ENCODE data around the gene BBOX1. TPM values are rescaled to one million over a fixed set of nuclear protein-coding genes. Genes with fewer than 3 reads are reported as not detected.
"Not testable (repeated sequence)": the region's sequence is repeated elsewhere in the genome, so short reads cannot be mapped to it uniquely, and the experiment has no call there.

The BBOX1 gene
- total RNA-seq, 1 donor from 2014 or later = not detected

GRCh38 chr11:27076121-27076589 lies 35.5 kb downstream of the BBOX1 start:
- no peak for DNase-seq (ENCODE audit: low spot score)
- no peak overlapping the region for H3K4me3 Mint-ChIP-seq (ENCODE audit: low read depth)
- intact Hi-C loops (cut with micrococcal nuclease) = no loop called here
- H3K9me3 Mint-ChIP-seq = peaks cover 4% of the 10 kb centered on the region
- no peaks in the 10 kb centered on the region for H3K4me1 Mint-ChIP-seq (ENCODE audit: low read depth)
- no peaks in the 10 kb centered on the region for H3K27me3 Mint-ChIP-seq (ENCODE audit: low read depth)
- no peak overlapping the region for H3K27ac Mint-ChIP-seq
- H3K36me3 Mint-ChIP-seq (ENCODE audit: low read depth) = no peaks in the 10 kb centered on the region

GRCh38 chr11:27081056-27081455 lies 40.4 kb downstream of the BBOX1 start:
- intact Hi-C loops (cut with micrococcal nuclease) = no loop called here
- Mint-ChIP-seq H3K36me3 (ENCODE audit: low read depth) (no peaks in the 10 kb centered on the region), H3K4me3 (ENCODE audit: low read depth) (no peak overlapping the region), H3K9me3 (peaks cover 3% of the 10 kb centered on the region), H3K4me1 (ENCODE audit: low read depth) (no peaks in the 10 kb centered on the region), H3K27ac (no peak overlapping the region), H3K27me3 (ENCODE audit: low read depth) (no peaks in the 10 kb centered on the region)
- DNase-seq (ENCODE audit: low spot score) = no peak

DNA sequence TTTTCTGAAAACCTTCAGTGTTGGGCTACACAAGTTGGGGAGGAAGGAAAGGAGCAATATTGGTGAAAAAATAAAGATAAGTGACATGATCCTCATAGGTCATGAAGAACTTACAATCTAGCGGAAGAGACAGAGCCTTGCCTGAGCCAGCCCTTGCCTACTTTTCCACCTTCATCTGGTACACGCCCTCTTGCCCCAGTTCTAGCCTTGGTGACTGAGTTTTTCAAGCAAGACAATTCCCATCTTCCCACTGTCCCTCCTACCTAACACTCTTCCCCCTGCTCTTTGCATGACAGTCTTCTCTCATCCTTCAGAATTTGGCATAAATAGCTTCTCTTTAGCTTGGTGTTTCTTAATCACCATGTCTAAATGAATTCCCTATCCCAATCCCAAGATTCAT lies 42.6 kb downstream of the BBOX1 start:
- H3K4me1 Mint-ChIP-seq (ENCODE audit: low read depth) = no peaks in the 10 kb centered on the region
- no peaks in the 10 kb centered on the region for H3K27me3 Mint-ChIP-seq (ENCODE audit: low read depth)

DNA sequence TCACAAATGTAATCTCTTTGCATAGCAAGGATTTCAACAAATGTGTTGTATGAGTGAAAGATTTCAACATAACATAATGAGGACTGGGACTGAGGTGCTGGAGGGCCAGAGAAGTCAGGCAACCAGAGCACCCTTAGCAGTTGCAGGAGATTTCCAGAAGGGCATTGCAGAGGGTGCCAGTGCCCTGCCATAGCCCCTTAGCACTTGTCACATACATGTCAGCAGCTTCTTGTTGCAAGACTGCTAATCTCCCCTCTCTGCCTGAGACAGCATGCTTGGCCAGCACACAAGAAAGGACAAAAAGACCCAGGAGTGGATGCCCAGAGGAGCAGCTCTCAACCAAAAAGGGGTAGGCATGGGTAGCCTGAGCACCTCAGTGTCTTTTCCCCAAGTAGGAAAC lies 43.2 kb downstream of the BBOX1 start:
- no peaks in the 10 kb centered on the region for H3K36me3 Mint-ChIP-seq (ENCODE audit: low read depth)
- H3K9me3 Mint-ChIP-seq = peaks cover 3% of the 10 kb centered on the region
- intact Hi-C loops (cut with micrococcal nuclease) = no loop called here

More for the DNA sequence above, 42.6 kb downstream of the BBOX1 start:
- intact Hi-C loops (cut with micrococcal nuclease) = no loop called here
- H3K36me3 Mint-ChIP-seq (ENCODE audit: low read depth) = no peaks in the 10 kb centered on the region
- H3K27ac Mint-ChIP-seq = no peak overlapping the region
- peaks cover 3% of the 10 kb centered on the region for H3K9me3 Mint-ChIP-seq
- no peak overlapping the region for H3K4me3 Mint-ChIP-seq (ENCODE audit: low read depth)
- DNase-seq (ENCODE audit: low spot score) = no peak

GRCh38 chr11:27084518-27084917 lies 43.9 kb downstream of the BBOX1 start:
- Mint-ChIP-seq H3K27me3 (ENCODE audit: low read depth) (no peaks in the 10 kb centered on the region), H3K36me3 (ENCODE audit: low read depth) (no peaks in the 10 kb centered on the region), H3K27ac (no peak overlapping the region), H3K4me3 (ENCODE audit: low read depth) (no peak overlapping the region), H3K4me1 (ENCODE audit: low read depth) (no peaks in the 10 kb centered on the region), H3K9me3 (peaks cover 3% of the 10 kb centered on the region)
- no peak for DNase-seq (ENCODE audit: low spot score)
- intact Hi-C loops (cut with micrococcal nuclease) = no loop called here

More for the DNA sequence above, 43.2 kb downstream of the BBOX1 start:
- Mint-ChIP-seq H3K27ac (no peak overlapping the region), H3K4me1 (ENCODE audit: low read depth) (no peaks in the 10 kb centered on the region), H3K27me3 (ENCODE audit: low read depth) (no peaks in the 10 kb centered on the region), H3K4me3 (ENCODE audit: low read depth) (no peak overlapping the region)
- no peak for DNase-seq (ENCODE audit: low spot score)

GRCh38 chr11:27085111-27085510 lies 44.5 kb downstream of the BBOX1 start:
- DNase-seq (ENCODE audit: low spot score) = no peak
- H3K9me3 Mint-ChIP-seq = peaks cover 8% of the 10 kb centered on the region
- H3K27ac Mint-ChIP-seq = no peak overlapping the region
- H3K4me3 Mint-ChIP-seq (ENCODE audit: low read depth) = no peak overlapping the region
- H3K36me3 Mint-ChIP-seq (ENCODE audit: low read depth) = no peaks in the 10 kb centered on the region
- H3K27me3 Mint-ChIP-seq (ENCODE audit: low read depth) = no peaks in the 10 kb centered on the region
- intact Hi-C loops (cut with micrococcal nuclease) = no loop called here
- H3K4me1 Mint-ChIP-seq (ENCODE audit: low read depth) = no peaks in the 10 kb centered on the region

DNA sequence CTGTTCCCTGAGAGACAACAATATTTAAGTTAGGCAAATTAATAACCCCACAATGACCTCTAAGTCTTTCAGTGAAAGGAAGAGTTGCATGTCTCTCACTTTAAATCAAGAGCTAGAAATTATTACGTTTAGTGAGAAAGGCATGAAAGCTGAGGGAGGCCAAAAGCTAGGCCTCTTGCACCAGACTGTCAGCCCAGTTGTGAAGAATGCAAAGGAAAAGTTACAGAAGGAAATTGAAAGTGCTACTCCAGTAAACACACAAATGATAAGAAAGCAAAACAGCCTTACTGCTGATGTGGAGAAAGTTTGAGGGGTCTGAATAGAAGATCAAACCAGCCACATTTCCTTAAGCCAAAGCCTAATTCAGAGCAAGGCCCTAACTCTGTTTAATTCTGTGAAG lies 45.0 kb downstream of the BBOX1 start:
- Mint-ChIP-seq H3K9me3 (peaks cover 13% of the 10 kb centered on the region), H3K27me3 (ENCODE audit: low read depth) (no peaks in the 10 kb centered on the region), H3K27ac (no peak overlapping the region), H3K4me1 (ENCODE audit: low read depth) (no peaks in the 10 kb centered on the region), H3K36me3 (ENCODE audit: low read depth) (no peaks in the 10 kb centered on the region), H3K4me3 (ENCODE audit: low read depth) (no peak overlapping the region)
- intact Hi-C loops (cut with micrococcal nuclease) = no loop called here
- no peak for DNase-seq (ENCODE audit: low spot score)

DNA sequence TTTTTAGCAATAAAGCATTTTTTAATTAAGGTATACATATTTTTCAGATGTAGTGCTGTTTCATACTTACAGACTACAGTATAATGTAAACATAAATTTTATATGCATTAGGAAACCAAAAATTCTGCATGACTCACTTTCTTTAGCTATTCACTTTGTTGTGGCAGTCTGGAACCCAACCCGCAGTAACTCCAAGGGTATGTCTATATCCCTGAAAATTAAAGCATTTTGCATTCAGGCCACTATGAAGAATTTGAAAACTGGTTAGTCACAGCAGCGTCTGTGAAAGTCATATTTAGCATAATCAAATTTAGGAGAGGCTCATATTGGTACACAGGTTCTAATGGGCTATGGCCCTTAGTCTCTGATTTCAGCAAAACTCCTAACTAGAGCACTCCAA lies 46.8 kb downstream of the BBOX1 start:
- H3K4me3 Mint-ChIP-seq (ENCODE audit: low read depth) = no peak overlapping the region
- intact Hi-C loops (cut with micrococcal nuclease) = no loop called here
- no peaks in the 10 kb centered on the region for H3K4me1 Mint-ChIP-seq (ENCODE audit: low read depth)

GRCh38 chr11:27088353-27088752 lies 47.7 kb downstream of the BBOX1 start:
- no peak for DNase-seq (ENCODE audit: low spot score)
- Mint-ChIP-seq H3K9me3 (peaks cover 20% of the 10 kb centered on the region), H3K36me3 (ENCODE audit: low read depth) (no peaks in the 10 kb centered on the region), H3K4me3 (ENCODE audit: low read depth) (no peak overlapping the region), H3K27me3 (ENCODE audit: low read depth) (no peaks in the 10 kb centered on the region), H3K4me1 (ENCODE audit: low read depth) (no peaks in the 10 kb centered on the region), H3K27ac (no peak overlapping the region)
- intact Hi-C loops (cut with micrococcal nuclease) = no loop called here

More for the DNA sequence above, 46.8 kb downstream of the BBOX1 start:
- Mint-ChIP-seq H3K27me3 (ENCODE audit: low read depth) (no peaks in the 10 kb centered on the region), H3K9me3 (peaks cover 21% of the 10 kb centered on the region), H3K27ac (no peak overlapping the region), H3K36me3 (ENCODE audit: low read depth) (no peaks in the 10 kb centered on the region)
- DNase-seq (ENCODE audit: low spot score) = no peak

DNA sequence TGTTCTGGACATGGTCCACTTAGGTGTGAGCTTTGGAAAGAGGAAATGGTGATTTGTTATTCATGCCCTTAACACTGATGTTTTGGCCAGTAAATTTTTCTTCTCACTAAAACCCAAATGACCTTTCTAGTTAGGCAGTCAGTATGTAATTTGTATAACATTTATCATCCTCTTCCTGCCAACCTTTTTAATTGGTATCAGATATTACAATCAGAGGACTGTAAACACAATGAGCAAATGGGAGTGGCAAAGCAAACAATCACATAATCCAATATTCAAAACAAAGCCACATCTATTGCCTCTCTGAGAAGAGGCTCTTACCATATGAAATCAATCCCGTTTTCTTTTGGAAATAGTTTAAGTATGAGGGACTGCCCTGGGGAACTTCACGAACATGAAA lies 49.1 kb downstream of the BBOX1 start:
- intact Hi-C loops (cut with micrococcal nuclease) = no loop called here
- Mint-ChIP-seq H3K27ac (no peak overlapping the region), H3K9me3 (peaks cover 20% of the 10 kb centered on the region), H3K27me3 (ENCODE audit: low read depth) (no peaks in the 10 kb centered on the region), H3K4me1 (ENCODE audit: low read depth) (no peaks in the 10 kb centered on the region), H3K4me3 (ENCODE audit: low read depth) (no peak overlapping the region), H3K36me3 (ENCODE audit: low read depth) (no peaks in the 10 kb centered on the region)
- DNase-seq (ENCODE audit: low spot score) = no peak

DNA sequence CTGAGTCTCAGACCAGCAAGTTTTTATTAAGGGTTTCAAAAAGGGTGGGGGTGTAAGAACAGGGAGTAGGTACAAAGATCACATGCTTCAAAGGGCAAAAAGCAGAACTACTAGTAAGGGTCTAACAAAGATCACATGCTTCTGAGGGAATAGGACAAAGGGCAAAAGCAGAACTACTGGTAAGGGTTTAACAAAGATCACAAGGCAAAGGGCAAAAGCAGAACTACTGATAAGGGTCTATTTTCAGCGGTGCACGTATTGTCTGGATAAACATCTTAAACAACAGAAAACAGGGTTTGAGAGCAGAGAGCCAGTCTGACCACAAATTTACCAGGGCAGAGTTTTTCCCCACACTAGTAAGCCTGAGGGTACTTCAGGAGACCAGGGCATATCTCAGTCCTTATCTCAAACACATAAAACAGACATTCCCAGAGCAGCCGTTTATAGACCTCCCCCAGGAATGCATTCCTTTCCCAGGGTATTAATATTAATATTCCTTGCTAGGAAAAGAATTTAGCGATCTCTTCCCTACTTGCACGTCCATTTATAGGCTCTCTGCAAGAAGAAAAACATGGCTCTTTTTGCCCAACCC lies 49.8 kb downstream of the BBOX1 start:
- H3K36me3 Mint-ChIP-seq (ENCODE audit: low read depth); intact Hi-C loops (cut with micrococcal nuclease); DNase-seq (ENCODE audit: low spot score); H3K4me1 Mint-ChIP-seq (ENCODE audit: low read depth); H3K27ac Mint-ChIP-seq; H3K27me3 Mint-ChIP-seq (ENCODE audit: low read depth); H3K4me3 Mint-ChIP-seq (ENCODE audit: low read depth): not testable (repeated sequence)
- H3K9me3 Mint-ChIP-seq = peaks cover 20% of the 10 kb centered on the region

DNA sequence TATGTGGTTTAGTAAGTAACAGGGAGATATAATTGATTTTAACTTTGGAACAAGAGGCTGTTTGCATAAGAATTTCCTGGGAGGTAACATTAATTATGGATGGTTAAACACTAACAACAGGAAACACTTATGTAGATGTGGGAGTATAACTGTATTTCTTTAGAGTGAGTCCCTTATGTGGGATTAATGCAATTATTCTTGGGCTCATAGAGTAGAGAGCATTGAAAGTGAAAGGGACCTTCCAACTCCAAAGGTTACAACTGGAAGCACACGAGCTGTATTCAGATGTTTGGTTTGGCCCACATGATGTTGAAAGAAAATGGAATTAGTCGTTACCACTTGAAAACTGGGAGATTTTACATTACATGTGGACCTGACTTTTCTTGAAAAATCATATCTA lies 53.5 kb downstream of the BBOX1 start:
- H3K4me3 Mint-ChIP-seq (ENCODE audit: low read depth) = no peak overlapping the region
- intact Hi-C loops (cut with micrococcal nuclease) = no loop called here
- no peaks in the 10 kb centered on the region for H3K27me3 Mint-ChIP-seq (ENCODE audit: low read depth)
- H3K36me3 Mint-ChIP-seq (ENCODE audit: low read depth) = no peaks in the 10 kb centered on the region
- H3K9me3 Mint-ChIP-seq = peaks cover 20% of the 10 kb centered on the region
- no peak overlapping the region for H3K27ac Mint-ChIP-seq
- no peaks in the 10 kb centered on the region for H3K4me1 Mint-ChIP-seq (ENCODE audit: low read depth)
- no peak for DNase-seq (ENCODE audit: low spot score)

DNA sequence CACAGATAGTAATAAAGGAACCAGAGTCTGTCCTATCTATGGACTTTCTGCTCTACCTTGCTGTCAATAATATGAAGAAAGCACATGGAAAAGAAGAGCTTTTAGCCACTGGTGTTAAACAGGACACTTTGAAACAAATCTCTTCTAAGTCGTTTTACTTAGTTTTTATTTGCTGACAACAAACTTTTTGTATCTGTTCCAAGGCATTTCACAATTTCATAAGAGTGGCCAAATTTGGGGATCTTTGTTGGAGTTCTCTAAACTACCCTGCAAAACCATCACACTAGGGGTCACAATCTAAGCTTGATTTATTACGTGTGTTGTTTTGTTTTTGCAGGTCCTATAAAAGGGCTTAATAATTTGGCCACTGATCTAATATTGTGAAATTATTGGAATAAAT lies 54.4 kb downstream of the BBOX1 start:
- H3K9me3 Mint-ChIP-seq = peaks cover 16% of the 10 kb centered on the region
- H3K4me3 Mint-ChIP-seq (ENCODE audit: low read depth) = no peak overlapping the region
- no peaks in the 10 kb centered on the region for H3K27me3 Mint-ChIP-seq (ENCODE audit: low read depth)
- H3K36me3 Mint-ChIP-seq (ENCODE audit: low read depth) = no peaks in the 10 kb centered on the region
- no peak for DNase-seq (ENCODE audit: low spot score)
- intact Hi-C loops (cut with micrococcal nuclease) = no loop called here
- H3K4me1 Mint-ChIP-seq (ENCODE audit: low read depth) = no peaks in the 10 kb centered on the region
- H3K27ac Mint-ChIP-seq = no peak overlapping the region

- intact Hi-C loops (cut with micrococcal nuclease) = no loop called here
- no peak for DNase-seq (ENCODE audit: low spot score)
- no peaks in the 10 kb centered on the region for H3K4me1 Mint-ChIP-seq (ENCODE audit: low read depth)
- no peaks in the 10 kb centered on the region for H3K27me3 Mint-ChIP-seq (ENCODE audit: low read depth)
- H3K9me3 Mint-ChIP-seq = peaks cover 9% of the 10 kb centered on the region
- no peak overlapping the region for H3K27ac Mint-ChIP-seq
- no peak overlapping the region for H3K4me3 Mint-ChIP-seq (ENCODE audit: low read depth)
- no peaks in the 10 kb centered on the region for H3K36me3 Mint-ChIP-seq (ENCODE audit: low read depth)
Measured at GRCh38 chr11:27095887-27096286, 55.3 kb downstream of the BBOX1 start.
